HG02571 (cell line): Measurements from ENCODE around the gene KRT28.
A peak's percentile ranks its signal among the peaks of the same experiment; 100 is the strongest.
"Not testable (repeated sequence)": the region's sequence is repeated elsewhere in the genome, so short reads cannot be mapped to it uniquely, and the experiment has no call there.

Experiments
- ATAC-seq: cut with Tn5 transposase; IDR thresholded peaks from one replicate; pipeline ENCODE4 v1.9.1; 2021; ENCODE audit warnings: mild to moderate bottlenecking, moderate library complexity; ENCODE audit not compliant: unreplicated experiment

The KRT28 gene

GRCh38 chr17:40819528-40820125, 19.9 kb upstream of the KRT28 start:
- no peak for ATAC-seq

GRCh38 chr17:40818733-40819527, 19.2 kb upstream of the KRT28 start:
- peak; percentile 85 for ATAC-seq

DNA sequence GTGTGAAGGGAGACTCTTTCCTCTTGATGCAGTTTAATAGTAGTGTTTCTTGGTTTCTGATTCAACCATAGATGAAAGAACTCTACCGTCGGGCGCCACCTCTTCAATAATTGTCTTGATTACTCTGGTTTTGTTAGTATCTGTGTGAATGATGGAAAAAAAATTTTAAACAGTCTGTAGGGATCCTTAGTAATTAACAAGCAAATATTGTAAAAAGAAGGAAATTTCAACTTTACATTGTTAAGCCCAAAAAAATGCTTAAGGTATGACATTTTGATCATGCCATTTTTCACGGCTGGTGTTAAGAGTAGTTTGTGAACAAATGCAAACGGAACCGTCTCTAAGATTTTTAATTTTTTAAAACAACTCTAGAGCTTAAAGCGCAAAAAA, 18.6 kb upstream of the KRT28 start:
- no peak for ATAC-seq

- ATAC-seq: no peak
Measured at GRCh38 chr17:40817103-40817682, 17.4 kb upstream of the KRT28 start.

GRCh38 chr17:40816569-40816968, 16.8 kb upstream of the KRT28 start:
- ATAC-seq: no peak

- ATAC-seq: no peak
Measured at GRCh38 chr17:40815381-40815780, 15.6 kb upstream of the KRT28 start.

DNA sequence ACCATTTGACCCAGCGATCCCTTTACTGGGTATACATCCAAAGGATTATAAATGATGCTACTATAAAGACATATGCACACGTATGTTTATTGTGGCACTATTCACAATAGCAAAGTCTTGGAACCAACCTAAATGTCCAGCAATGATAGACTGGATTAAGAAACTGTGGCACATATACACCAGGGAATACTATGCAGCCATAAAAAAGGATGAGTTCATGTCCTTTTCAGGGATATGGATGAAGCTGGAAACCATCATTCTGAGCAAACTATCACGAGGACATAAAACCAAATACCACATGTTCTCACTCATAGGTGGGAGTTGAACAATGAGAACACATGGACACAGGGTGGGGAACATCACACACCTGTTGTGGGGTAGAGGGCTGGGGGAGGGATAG, 14.9 kb upstream of the KRT28 start:
- ATAC-seq: not testable (repeated sequence)

DNA sequence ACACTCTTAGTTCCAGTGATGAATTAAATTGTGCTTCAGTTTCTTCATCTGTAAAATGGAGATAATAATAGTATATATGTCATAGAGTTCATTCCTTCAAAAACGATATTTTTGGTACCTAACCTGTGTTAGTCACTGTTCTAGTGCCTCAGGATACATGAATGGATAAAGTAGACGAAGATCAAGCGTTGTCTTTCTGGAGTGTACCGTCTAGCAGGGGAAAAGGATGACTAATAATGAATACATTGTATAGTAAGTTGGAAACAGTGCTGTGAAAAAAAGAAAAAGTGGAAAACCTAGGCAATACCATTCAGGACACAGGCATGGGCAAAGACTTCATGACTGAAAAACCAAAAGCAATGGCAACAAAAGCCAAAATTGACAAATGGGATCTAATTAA, 14.0 kb upstream of the KRT28 start:
- ATAC-seq: no peak

DNA sequence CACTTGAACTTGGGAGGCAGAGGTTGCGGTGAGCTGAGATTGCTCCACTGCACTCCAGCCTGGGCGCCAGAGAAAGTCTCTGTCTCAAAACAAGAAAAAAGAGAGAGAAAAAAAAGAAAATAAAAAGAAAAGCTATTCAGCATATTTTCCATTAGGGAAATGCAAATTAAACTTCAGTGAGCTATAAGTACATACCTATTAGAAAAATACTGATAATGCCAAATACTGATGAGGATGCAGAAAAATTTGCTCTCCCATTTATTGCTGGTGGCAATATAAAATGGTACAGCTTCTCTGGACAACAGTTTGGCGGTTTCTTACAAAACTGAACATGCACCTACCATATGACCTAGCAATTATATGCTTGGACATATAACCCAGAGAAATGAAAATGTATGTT, 12.9 kb upstream of the KRT28 start:
- ATAC-seq: no peak

- ATAC-seq: no peak
Measured at GRCh38 chr17:40810494-40810893, 10.7 kb upstream of the KRT28 start.

DNA sequence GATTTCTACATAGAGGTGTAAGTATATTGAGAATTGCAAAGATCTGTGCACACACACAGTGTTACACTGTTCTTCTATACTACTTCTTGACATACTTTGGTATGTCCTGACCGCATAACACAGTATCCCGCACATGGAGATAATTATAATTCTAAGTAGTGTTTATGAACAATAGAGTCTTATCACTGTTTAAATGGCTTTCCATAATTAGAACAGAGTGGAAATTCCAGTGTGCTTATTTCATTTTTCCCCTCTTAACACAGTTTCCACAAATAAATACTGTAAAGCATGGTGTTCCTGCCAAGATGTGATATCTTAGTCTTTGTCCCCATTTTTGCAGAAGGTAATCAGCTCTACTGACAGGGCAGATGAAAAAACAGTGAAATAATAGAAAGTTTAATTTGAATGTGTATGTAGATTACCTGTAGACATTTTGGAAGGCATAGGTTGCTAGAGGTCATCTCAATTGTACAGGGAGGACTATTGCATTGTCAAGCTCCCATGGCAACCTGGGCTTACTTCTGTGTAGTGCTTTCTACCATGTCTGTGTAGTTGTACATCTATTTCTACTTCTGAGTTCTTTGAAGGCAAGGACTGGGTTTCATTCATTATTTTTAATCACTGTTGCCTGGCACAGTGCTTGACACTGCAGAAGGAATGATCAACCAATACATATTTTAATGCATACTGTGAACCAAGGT, 10.1 kb upstream of the KRT28 start:
- ATAC-seq: no peak

GRCh38 chr17:40806131-40806530, 6.4 kb upstream of the KRT28 start:
- ATAC-seq: no peak

GRCh38 chr17:40803617-40804082, 3.9 kb upstream of the KRT28 start:
- no peak for ATAC-seq

GRCh38 chr17:40801157-40801556, 1.4 kb upstream of the KRT28 start:
- no peak for ATAC-seq

- ATAC-seq: no peak
Measured at GRCh38 chr17:40800381-40800780, 622 bp upstream of the KRT28 start.

DNA sequence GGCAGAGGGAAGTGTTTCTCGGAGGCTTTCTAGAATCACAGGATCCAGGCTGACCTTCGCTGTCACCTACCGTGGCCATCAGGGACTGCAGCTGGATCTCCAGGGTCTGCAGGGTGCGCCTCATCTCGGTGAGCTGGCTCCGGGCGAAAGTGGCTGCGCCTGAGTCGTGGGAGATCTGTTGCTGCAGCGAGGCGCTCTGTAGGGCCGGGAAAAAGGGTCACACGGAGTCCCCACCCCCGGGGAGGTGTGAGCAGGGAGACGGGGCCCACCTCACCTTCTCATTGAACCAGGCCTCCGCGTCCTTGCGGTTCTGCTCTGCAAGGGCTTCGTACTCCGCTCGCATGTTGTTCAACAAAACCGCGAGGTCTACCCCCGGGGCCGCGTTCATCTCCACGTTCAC, 2.9 kb downstream of the KRT28 start:
- ATAC-seq: no peak

DNA sequence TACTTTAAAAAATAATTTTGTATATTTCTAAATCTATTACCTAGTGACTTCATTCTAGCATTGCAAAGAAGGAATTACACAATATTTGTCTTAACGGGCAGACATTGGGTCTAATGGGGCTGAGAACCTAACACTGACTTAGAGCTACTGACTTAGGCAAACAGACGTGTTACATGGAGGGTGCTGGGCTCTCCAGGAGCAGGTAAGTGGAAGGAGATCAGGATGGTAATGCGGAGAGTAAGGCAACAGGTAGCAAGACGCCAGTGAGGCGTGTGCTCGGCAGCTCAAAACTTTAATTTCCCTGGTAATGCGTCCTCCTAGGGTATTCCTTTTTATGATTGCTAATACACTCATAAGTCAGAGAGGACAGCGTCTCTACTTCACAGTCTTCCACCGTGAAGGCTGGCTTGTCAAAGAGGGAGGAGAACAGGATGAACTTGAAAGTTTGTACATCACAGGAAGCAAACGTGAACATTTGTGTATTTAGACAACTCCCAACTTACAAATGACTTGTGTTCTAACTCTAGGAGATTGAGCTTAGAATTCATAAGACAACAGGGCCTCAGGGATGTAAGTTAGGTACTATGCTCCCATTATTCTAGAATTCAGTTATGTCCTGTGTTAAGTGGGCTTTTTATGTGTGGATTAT, 4.6 kb downstream of the KRT28 start:
- no peak for ATAC-seq

- no peak for ATAC-seq
Measured at GRCh38 chr17:40794466-40794865, 5.3 kb downstream of the KRT28 start.

DNA sequence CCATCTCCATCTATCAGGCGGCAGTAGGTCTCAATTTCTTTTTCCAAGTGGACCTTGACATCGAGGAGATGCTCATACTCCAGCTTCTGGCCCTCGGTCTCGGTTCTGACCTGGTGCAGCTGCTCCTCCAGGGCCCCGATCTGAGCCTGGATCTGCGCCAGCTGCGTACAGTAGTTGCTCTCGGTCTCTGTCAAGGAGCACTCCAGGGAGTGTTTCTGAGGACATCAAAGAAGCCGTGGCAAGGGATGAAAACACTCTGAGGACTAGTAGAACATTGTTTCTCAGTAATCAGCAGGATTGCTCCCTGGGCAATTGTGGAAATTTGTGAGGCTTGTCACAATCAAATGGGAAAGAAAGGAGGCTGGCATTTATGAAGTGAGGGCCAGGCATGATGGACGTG, 5.9 kb downstream of the KRT28 start:
- no peak for ATAC-seq

- ATAC-seq: no peak
Measured at GRCh38 chr17:40791787-40792436, 7.8 kb downstream of the KRT28 start.

GRCh38 chr17:40791111-40791510, 8.6 kb downstream of the KRT28 start:
- no peak for ATAC-seq
